Smooth muscle cell (in vitro differentiated cells): Measurements from ENCODE around the gene GPRIN3. TPM values are rescaled to one million over a fixed set of nuclear protein-coding genes. Genes with fewer than 3 reads are reported as not detected.

ENCODE experiments used
- DNase-seq: peaks from one replicate; lab custom pipeline; 2025; ENCODE audit not compliant: unreplicated experiment; lab: John Stamatoyannopoulos, UW
- H2AFZ ChIP-seq: fragments of 200-600 bp; sonication (generic); 2 replicates; pipeline ENCODE4 v1.6.0; 2016; ENCODE audit warnings: antibody characterized with exemption, low read depth, mild to moderate bottlenecking
- H3F3A ChIP-seq: fragments of 200-600 bp; sonication (generic); 2 replicates; pipeline ENCODE4 v1.6.0; 2017; ENCODE audit warnings: antibody characterized with exemption, low read depth
- H3K27ac ChIP-seq: fragments of 200-600 bp; sonication (generic); 2 replicates; pipeline ENCODE4 v1.5.1; 2016; ENCODE audit warnings: low read depth, mild to moderate bottlenecking
- H3K27me3 ChIP-seq: fragments of 200-600 bp; sonication (generic); 2 replicates; pipeline ENCODE4 v1.6.1; 2016; ENCODE audit warnings: low read depth, mild to moderate bottlenecking
- H3K36me3 ChIP-seq: fragments of 200-600 bp; sonication (generic); 2 replicates; pipeline ENCODE4 v1.5.1; 2016; ENCODE audit warnings: low read depth
- H3K4me1 ChIP-seq: fragments of 200-600 bp; sonication (generic); 2 replicates; pipeline ENCODE4 v1.5.1; 2016; ENCODE audit warnings: low read depth
- H3K4me2 ChIP-seq: fragments of 200-600 bp; sonication (generic); 2 replicates; pipeline ENCODE4 v1.6.0; 2016; ENCODE audit warnings: mild to moderate bottlenecking
- H3K4me3 ChIP-seq: fragments of 200-600 bp; sonication (generic); 2 replicates; pipeline ENCODE4 v1.5.1; 2016; ENCODE audit warnings: mild to moderate bottlenecking
- H3K79me2 ChIP-seq: fragments of 200-600 bp; sonication (generic); 2 replicates; pipeline ENCODE4 v1.6.0; 2016; ENCODE audit warnings: low read depth, mild to moderate bottlenecking
- H3K9ac ChIP-seq: fragments of 200-600 bp; sonication (generic); 2 replicates; pipeline ENCODE4 v1.6.0; 2016; ENCODE audit warnings: low read depth
- H3K9me3 ChIP-seq: fragments of 200-600 bp; sonication (generic); replicated peaks from 2 replicates; pipeline ENCODE4 v1.5.1; 2016; ENCODE audit warnings: low read depth
- H4K20me1 ChIP-seq: fragments of 200-600 bp; sonication (generic); 2 replicates; pipeline ENCODE4 v1.6.0; 2016; ENCODE audit warnings: low read depth
- CTCF ChIP-seq: fragments of 200-600 bp; sonication (generic); IDR thresholded peaks from 2 replicates; pipeline ENCODE4 v1.5.1; 2017; ENCODE audit warnings: borderline replicate concordance, mild to moderate bottlenecking, antibody characterized with exemption; ENCODE audit not compliant: insufficient read depth, poor library complexity, severe bottlenecking
- WGBS: methylation state at CpG from one replicate; pipeline ENCODE4 v1.1.7; 2016; ENCODE audit warnings: low lambda C conversion rate; 5-methylcytosine and 5-hydroxymethylcytosine counted together
- polyA plus RNA-seq: library from polyadenylated mRNA; unstranded; fragments of >200 nt; fragmentation: Nextera tagmentation; extraction: Ambion mirVana; gene quantifications from 2 replicates; pipeline ENCODE4 v1.2.1, GENCODE V29; 2016
- total RNA-seq: library from RNA; depleted of rRNA; stranded (reverse); fragments of >200 nt; gene quantifications from 2 replicates; pipeline ENCODE4 v1.2.3, GENCODE V29; 2014

GPRIN3 gene
- total and polyA plus RNA-seq, 2 experiments from 2014 or later = 0.47 to 1.8 TPM

DNA sequence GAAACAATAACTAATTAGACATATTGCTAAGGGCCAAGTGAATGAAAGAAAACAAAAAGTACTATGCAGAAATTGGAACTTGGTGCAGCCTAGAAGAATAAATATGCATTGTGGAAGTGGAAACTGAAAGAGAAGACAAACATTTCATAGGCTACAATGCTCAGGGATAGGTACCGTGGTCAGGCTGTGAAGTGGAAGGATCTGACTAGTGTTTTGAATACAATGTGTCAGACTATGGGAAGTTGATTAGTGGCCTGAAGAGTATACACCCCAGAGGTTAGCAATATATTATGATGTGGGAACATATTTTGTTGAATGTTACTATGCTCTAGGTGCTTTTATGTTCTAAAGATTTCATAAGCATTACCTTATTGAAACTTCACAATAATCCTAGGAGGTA, 36.8 kb downstream of the GPRIN3 start:
- H3K4me3 ChIP-seq = no peak overlapping the region
- H3K36me3 ChIP-seq = no peaks in the 10 kb centered on the region
- no peak overlapping the region for H2AFZ ChIP-seq
- no peak overlapping the region for H3K9ac ChIP-seq
- no peaks in the 10 kb centered on the region for H3F3A ChIP-seq
- H3K27ac ChIP-seq = no peak overlapping the region
- no peaks in the 10 kb centered on the region for H4K20me1 ChIP-seq
- H3K79me2 ChIP-seq = no peaks in the 10 kb centered on the region
- no peaks in the 10 kb centered on the region for H3K4me1 ChIP-seq
- no peaks in the 10 kb centered on the region for H3K27me3 ChIP-seq
- no peaks in the 10 kb centered on the region for H3K9me3 ChIP-seq
- no peak for DNase-seq
- TF ChIP-seq CTCF = no peak
- 93% methylated on average over 1 of the region's 1 CpG for WGBS
- no peak overlapping the region for H3K4me2 ChIP-seq

- H3K4me1 ChIP-seq = no peaks in the 10 kb centered on the region
- TF ChIP-seq CTCF = no peak
- no peaks in the 10 kb centered on the region for H4K20me1 ChIP-seq
- WGBS = 93% methylated on average over 4 of the region's 4 CpGs
- no peaks in the 10 kb centered on the region for H3K36me3 ChIP-seq
- no peak overlapping the region for H3K9ac ChIP-seq
- H3K27ac ChIP-seq = no peak overlapping the region
- no peaks in the 10 kb centered on the region for H3K79me2 ChIP-seq
- no peaks in the 10 kb centered on the region for H3K27me3 ChIP-seq
- no peaks in the 10 kb centered on the region for H3K9me3 ChIP-seq
- no peak overlapping the region for H2AFZ ChIP-seq
- H3K4me3 ChIP-seq = no peak overlapping the region
- no peaks in the 10 kb centered on the region for H3F3A ChIP-seq
- DNase-seq = no peak
- H3K4me2 ChIP-seq = no peak overlapping the region
Measured at GRCh38 chr4:89269121-89269666, 38.4 kb downstream of the GPRIN3 start.

DNA sequence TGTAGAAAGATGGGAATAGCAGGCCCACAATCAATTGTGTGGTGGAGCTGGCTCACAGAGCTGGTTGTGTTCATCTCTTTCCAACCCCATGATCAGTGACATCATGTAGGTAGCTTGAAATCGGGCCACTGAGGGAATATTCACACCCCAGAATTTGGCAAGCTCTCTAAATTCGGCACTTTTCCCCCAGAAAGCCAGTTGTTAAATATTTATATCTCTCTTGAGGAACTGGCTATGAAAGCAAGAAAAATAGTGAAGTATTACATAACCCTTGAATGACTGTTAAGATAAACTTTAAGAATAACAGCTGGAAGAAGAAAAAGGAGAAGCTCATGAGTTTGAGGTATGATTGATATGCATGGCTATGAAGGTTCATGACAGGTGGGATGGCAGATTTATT, 38.9 kb downstream of the GPRIN3 start:
- Histone ChIP-seq H2AFZ (no peak overlapping the region), H3K4me3 (no peak overlapping the region), H3K9me3 (no peaks in the 10 kb centered on the region), H3K27me3 (no peaks in the 10 kb centered on the region), H3K27ac (no peak overlapping the region), H3K36me3 (no peaks in the 10 kb centered on the region), H3K4me1 (no peaks in the 10 kb centered on the region), H4K20me1 (no peaks in the 10 kb centered on the region), H3K4me2 (no peak overlapping the region), H3K79me2 (no peaks in the 10 kb centered on the region), H3F3A (no peaks in the 10 kb centered on the region), H3K9ac (no peak overlapping the region)
- no peak for DNase-seq
- 81% methylated on average over 2 of the region's 2 CpGs for WGBS
- TF ChIP-seq CTCF = no peak

DNA sequence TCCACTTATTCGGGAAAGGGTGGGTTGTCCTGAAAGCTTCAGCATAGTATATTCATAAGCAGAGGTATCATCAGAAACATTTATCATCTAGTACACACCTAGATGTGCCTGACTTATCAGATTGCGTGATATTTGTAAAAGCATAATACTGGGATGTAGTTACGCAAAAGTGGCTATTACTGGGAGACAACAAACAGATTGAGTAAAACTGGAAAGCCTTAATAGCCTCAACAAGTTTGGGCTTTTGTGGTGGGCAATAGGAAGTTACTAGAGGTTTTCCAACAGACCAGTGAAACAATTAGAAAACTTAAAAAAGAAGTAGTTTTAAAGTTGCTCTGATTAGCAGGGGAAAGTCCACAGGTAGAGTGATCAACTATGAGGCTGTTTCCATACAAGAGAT, 39.8 kb downstream of the GPRIN3 start:
- no peaks in the 10 kb centered on the region for H3K4me1 ChIP-seq
- no peak overlapping the region for H3K4me3 ChIP-seq
- H3K27ac ChIP-seq = no peak overlapping the region
- no peaks in the 10 kb centered on the region for H3K9me3 ChIP-seq
- H3K4me2 ChIP-seq = no peak overlapping the region
- no peaks in the 10 kb centered on the region for H3F3A ChIP-seq
- TF ChIP-seq CTCF = no peak
- no peaks in the 10 kb centered on the region for H3K36me3 ChIP-seq
- no peaks in the 10 kb centered on the region for H3K27me3 ChIP-seq
- no peak overlapping the region for H3K9ac ChIP-seq
- no peaks in the 10 kb centered on the region for H3K79me2 ChIP-seq
- no peak overlapping the region for H2AFZ ChIP-seq
- H4K20me1 ChIP-seq = no peaks in the 10 kb centered on the region
- no peak for DNase-seq
- 93% methylated on average over 3 of the region's 3 CpGs for WGBS
